GM19328 (cell line): Measurements from ENCODE around the gene SYK.
A peak's percentile ranks its signal among the peaks of the same experiment; 100 is the strongest.
"Not testable (repeated sequence)": the region's sequence is repeated elsewhere in the genome, so short reads cannot be mapped to it uniquely, and the experiment has no call there.

Experiments used
- ATAC-seq: cut with Tn5 transposase; IDR thresholded peaks from one replicate; pipeline ENCODE4 v1.9.1; 2021; ENCODE audit warnings: mild to moderate bottlenecking, moderate library complexity; ENCODE audit not compliant: unreplicated experiment

The SYK gene

DNA sequence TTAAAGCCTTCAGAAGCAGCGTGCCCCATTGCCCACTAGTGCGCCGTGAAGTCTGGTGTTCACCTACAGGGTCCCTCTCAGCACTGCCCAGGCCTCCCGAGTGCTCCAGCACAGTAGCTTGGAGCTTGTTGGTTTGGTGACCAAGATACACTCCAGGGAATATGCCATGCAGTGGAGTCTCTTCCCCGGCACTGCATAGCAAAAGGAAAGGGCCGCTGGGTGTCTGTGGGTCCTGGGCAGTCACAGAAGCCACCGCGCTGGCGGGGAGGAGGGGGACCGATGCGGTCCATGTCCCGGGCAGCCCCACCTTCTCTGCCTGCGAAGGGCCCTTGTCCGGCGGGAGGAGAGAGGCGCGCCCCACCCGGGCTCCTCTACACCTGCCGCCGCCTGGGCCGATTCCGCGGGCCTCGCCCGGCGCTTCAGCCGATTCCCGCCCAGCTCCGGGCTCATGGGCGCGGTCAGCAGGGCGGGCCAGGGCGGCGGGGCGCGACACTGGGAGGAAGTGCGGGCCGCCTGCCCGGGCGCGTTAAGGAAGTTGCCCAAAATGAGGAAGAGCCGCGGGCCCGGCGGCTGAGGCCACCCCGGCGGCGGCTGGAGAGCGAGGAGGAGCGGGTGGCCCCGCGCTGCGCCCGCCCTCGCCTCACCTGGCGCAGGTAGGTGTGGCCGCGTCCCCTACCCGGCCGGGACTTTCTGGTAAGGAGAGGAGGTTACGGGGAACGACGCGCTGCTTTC is at the start of gene SYK:
TSS of gene SYK (plus strand) at position 579 of the 732 bp plus-strand sequence. CDS start 42,080 bp downstream, outside the sequence.
- no peak for ATAC-seq

DNA sequence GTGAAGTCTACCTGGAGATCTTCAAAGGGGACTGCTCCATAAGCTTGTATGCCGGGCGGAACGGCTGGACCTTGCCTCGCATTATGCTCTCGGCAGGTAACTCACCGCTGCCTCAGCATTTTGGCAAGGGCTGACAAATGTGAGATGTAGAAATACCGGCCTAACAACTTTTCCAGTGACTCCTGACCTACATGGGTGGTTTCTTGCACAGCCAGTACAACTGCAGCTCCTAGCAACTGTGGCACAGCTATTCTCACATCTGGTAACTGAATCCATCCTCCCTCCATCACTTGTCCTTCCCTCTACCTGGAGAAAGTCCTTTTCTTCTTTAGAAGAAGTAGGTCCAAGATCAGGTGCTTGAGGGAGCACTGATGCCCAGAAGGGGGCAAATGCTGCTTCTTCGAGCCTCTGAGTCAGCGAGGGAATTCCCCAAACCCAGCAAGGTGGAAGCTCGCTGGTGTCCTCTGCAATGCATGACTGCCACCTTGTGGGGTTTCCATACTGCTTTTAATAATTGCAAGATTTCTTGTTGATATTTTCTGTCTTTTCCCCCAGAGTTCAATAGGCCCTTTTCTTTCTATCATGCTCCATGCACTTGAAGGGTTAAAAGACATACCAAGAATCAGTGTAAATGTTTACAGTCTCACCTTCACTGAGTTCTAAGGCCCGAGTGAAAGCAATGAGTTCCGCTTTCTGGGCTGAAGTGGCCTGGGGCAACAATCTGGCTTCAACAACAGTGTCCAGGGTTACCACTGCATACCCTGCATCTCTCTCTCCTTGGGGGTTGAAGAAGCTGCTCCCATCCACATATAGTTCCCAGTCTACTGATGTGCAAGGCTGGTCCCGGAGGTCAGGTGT is 45.9 kb upstream of the SYK start:
- ATAC-seq: not testable (repeated sequence)

DNA sequence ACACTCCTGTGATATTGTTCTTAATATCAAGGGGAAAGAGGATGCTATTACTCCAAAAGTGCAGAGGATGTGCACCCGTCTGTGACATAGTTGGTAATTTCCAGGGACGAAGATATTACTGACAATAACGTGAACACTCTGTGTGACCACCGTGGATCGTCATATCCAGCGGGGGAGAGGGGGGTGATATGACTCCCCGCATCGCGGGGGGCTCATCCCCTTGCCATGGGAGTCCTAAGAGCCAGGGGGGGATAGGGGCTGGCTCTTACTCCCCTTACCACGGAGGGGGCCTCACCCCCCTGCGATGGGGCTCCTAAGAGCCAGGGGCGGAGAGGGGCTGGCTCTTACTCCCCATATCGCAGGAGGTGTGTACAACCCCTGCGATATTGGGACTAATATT is 41.0 kb upstream of the SYK start:
- ATAC-seq: not testable (repeated sequence)

DNA sequence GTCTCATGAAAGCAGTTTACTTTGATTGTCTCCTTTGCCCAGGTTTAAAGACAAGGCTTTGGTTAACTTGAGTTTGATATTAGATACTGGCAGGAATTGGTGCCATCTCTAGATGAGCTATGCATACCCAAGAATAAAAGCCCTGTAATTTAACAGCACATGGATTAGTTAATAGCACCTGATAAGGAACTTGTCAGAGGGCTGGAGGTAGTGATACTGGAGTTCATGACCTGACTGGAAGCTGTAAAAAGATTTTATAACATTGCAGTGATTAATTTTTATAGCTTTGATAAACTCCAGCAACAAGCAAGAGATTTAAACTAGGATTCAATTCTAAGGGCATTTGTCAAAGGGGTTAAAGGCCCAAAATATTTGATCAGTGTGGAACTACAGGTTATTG is 34.9 kb upstream of the SYK start:
- ATAC-seq: no peak

DNA sequence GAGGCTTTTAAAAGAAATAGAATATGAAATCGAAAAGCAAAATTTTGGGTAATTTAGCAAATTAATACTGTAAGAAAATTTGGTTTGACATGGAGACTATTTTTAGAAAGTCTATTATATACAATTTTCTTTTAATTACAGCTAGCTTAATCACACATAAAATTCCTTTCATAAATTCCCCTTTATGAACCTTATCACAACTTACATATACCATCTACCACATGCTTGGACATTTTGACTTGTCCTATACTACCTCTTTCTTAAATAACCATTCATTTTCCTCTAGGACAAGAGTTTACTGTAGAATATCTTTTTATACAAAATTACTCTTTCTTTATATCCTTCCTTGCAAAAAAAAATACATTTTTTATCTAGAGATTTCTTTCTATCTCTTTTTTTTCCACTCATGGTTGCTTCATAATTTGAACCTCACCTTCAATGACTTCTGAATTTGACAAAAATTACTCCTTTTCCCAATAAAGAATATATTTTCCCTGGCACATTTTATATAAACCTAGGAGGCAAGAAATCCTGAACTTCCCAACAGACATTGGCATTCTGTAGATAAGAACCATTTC is 34.0 kb upstream of the SYK start:
- no peak for ATAC-seq

GRCh38 chr9:90770182-90770738 is 31.4 kb upstream of the SYK start:
- no peak for ATAC-seq

- no peak for ATAC-seq
These were observed 30.7 kb upstream of the SYK start for GRCh38 chr9:90770927-90771326.

- no peak for ATAC-seq
These were observed 29.2 kb upstream of the SYK start for GRCh38 chr9:90772386-90772785.

- ATAC-seq: no peak
These were observed 28.0 kb upstream of the SYK start for GRCh38 chr9:90773617-90774016.

DNA sequence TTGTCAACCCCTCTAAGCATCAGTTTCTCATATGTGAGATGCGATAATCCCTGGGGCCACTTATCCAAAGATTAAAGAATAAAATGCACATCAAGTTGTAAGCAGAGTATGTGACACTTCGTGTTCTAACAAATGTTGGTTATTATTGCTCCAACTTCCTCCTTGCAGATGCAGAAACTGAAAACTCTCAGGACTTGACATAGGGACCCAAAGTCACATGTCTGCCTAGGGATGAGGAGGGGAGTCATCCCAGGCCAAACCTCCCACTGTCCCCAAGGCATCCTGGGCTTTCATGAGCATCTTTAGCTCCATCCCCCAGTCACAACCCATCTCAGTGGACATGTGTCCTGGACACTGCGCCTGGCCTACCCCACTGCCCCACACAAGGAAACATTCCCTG is 27.5 kb upstream of the SYK start:
- no peak for ATAC-seq

GRCh38 chr9:90774682-90775081 is 26.9 kb upstream of the SYK start:
- peak; percentile 75 for ATAC-seq

GRCh38 chr9:90775657-90776056 is 26.0 kb upstream of the SYK start:
- no peak for ATAC-seq

- no peak for ATAC-seq
These were observed 22.9 kb upstream of the SYK start for GRCh38 chr9:90778746-90779145.

DNA sequence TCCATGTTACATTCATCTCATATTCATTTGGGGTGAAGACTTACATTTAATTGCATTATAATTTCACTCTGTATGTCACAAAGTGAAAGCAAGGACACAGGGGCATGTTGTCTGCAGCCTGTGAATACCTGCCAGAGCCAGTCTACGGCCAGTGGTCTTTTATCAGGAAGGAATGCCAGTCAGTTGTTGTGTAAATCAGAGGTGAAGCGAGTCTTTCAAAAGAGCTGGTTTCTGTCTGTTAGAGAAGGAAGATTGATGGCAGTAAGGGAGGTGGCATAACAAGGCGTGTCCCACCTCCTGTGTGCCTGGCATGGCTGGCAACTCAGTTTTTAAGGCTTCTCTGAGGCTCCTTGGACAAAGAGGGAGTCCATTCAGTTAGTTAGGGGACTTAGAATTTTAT is 18.1 kb upstream of the SYK start:
- no peak for ATAC-seq

GRCh38 chr9:90783964-90784363 is 17.7 kb upstream of the SYK start:
- no peak for ATAC-seq

- ATAC-seq: no peak
These were observed 13.7 kb upstream of the SYK start for GRCh38 chr9:90787771-90788460.

GRCh38 chr9:90788527-90788926 is 13.1 kb upstream of the SYK start:
- not testable (repeated sequence) for ATAC-seq

DNA sequence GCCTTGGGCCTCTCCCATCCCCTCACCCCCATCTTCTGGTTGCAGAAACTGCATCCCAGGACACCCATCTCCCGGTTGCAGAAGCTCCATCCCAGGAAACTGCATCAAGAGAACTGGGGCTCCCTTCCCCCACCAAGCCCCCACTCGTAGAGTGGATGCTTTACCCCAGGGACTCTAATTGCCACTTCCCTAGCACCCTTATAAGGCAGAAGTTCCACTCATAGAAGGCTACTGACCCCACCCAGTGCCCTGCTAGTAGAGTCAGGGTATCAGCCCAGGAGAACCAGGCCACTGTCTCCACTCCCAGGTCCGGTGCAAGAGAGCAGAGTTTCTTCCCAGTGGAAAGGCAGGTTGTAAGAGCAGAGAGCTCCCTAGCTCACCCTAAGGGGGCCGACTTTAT is 12.2 kb upstream of the SYK start:
- ATAC-seq: no peak

- no peak for ATAC-seq
These were observed 11.8 kb upstream of the SYK start for GRCh38 chr9:90789862-90790261.

GRCh38 chr9:90793024-90793423 is 8.6 kb upstream of the SYK start:
- not testable (repeated sequence) for ATAC-seq

DNA sequence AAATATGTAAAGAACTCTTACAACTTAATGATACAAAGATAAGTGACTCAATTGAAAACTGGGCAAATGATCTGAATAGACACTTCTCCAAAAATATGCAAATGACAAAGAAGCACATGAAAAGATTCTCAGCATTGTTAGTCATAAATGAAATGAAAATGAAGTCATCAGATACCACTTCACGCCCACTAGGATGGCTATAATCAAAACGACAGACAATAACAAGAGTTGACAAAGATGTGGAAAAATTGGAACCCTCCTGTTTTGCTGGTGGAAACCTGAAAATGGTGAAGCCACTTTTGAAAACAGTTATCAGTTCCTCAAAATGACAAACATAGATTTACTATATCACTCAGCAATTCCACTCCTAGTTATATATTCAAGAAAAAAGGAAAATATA is 7.9 kb upstream of the SYK start:
- no peak for ATAC-seq
